ENCODE measurements around the gene CES3. TPM values are rescaled to one million over a fixed set of nuclear protein-coding genes. Genes with fewer than 3 reads are reported as not detected.

Gene CES3
- total RNA-seq, 2 experiments from 2014 or later: 1.6 to 3.0 TPM

DNA sequence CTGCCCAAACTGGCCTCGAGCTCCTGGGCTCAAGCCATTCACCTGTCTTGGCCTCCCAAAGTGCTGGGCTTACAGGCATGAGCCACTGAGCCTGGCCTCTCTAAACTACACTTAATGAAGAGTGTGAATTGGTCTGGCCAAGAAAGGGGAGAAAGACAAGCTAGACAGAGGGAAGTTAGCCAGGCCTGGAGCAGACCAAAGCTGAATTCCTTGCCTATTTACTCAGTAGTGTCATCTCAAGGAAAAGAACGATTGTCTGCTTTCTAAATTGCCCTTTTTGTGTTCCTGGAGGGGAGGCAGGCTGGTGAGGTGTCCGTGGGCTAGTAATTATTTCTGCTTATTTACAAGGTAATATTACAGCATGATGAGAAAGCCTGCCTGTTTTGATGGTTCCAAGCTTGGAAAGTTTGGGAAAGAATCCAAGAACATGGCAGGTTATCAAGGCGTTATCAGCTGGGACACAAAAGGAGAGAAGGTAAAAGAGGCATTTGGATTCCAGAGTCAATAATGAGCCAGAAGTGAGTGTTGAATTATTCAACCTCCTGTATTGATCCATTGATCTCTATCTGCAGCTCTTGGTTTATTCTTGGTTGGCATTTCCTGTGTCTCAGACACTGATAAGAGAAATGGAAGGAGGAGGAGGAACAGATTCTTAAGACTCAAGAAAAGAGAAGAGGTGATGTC is 61.6 kb downstream of the CES3 start:
- ChIA-PET CTCF (interaction anchor here (0.6 to 10.8 kb wide), 3 partner anchors 33 to 134 kb away, joined by 3 to 350 read pairs (median 3); partner anchors contain the start of genes B3GNT9, FBXL8 and TRADD), POLR2A (no interaction called here)
- H3K4me1 Mint-ChIP-seq (ENCODE audit: low read depth): peaks cover 14% of the 10 kb centered on the region
- H3K9me3 Mint-ChIP-seq: no peaks in the 10 kb centered on the region
- no peaks in the 10 kb centered on the region for H3K36me3 Mint-ChIP-seq
- no peak overlapping the region for H3K4me3 Mint-ChIP-seq
- no peaks in the 10 kb centered on the region for H3K27me3 Mint-ChIP-seq
- no peak for DNase-seq
- no peak overlapping the region for H3K27ac Mint-ChIP-seq
- intact Hi-C loops (cut with micrococcal nuclease): no loop called here

DNA sequence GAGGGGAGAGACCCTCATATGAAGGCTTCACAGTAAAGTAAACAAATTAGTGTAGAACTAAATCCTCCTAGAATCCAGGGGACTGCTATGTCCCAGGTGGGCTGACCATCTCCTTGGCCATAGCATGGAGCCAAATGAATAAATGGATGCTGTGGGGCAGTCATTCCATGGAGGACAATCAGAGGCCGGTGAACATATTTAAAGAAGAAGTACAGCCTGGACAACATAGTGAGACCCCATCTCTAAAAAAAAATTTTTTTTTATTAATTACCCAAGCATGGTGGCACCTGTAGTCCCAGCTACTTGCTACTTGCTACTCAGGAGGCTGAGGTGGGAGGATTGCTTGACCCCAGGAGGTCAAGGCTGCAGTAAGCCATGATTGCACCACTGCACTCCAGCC is 62.6 kb downstream of the CES3 start:
- intact Hi-C loops (cut with micrococcal nuclease): no loop called here
- H3K4me1 Mint-ChIP-seq (ENCODE audit: low read depth): peaks cover 15% of the 10 kb centered on the region
- H3K27me3 Mint-ChIP-seq: no peaks in the 10 kb centered on the region
- no peak overlapping the region for H3K4me3 Mint-ChIP-seq
- no peaks in the 10 kb centered on the region for H3K36me3 Mint-ChIP-seq
- POLR2A ChIA-PET: interaction anchor here (1.0 kb wide), 1 partner anchor 29 kb away, joined by 3 read pairs; no protein-coding TSS in a partner anchor
- H3K27ac Mint-ChIP-seq: no peak overlapping the region
- DNase-seq: no peak
- CTCF ChIA-PET: no interaction called here
- no peaks in the 10 kb centered on the region for H3K9me3 Mint-ChIP-seq

Other genes with a start within 250 kb of the CES3 start
- gene DYNC1LI2, start 209.7 kb upstream of the CES3 start, total RNA-seq: 10 to 100 TPM; 37.9 to 39.1 TPM
- gene TERB1, start 159.7 kb upstream of the CES3 start, total RNA-seq: not detected
- gene NAE1, start 130.3 kb upstream of the CES3 start, total RNA-seq: 100 to 1,000 TPM; 121 to 126 TPM
- under 1 TPM in 1 of 2 experiments, not detected in 1; 0.12 TPM for gene CA7, start 116.9 kb upstream of the CES3 start, total RNA-seq
- 10 to 100 TPM; 42.4 to 45.5 TPM for gene PDP2, start 80.8 kb upstream of the CES3 start, total RNA-seq
- gene CDH16, start 42.4 kb upstream of the CES3 start, total RNA-seq: not detected
- under 1 TPM; 0.48 to 0.65 TPM for gene RRAD, start 35.7 kb upstream of the CES3 start, total RNA-seq
- gene CIAO2B, start 26.9 kb upstream of the CES3 start, total RNA-seq: 100 to 1,000 TPM; 195 to 204 TPM
- gene CES2, start 25.8 kb upstream of the CES3 start, total RNA-seq: 10 to 100 TPM; 32.5 to 32.7 TPM
- 10 to 100 TPM; 25.0 to 25.9 TPM for gene CES4A, start 27.3 kb downstream of the CES3 start, total RNA-seq
- gene CBFB, start 67.9 kb downstream of the CES3 start, total RNA-seq: 100 to 1,000 TPM; 155 to 163 TPM
- 10 to 100 TPM; 11.4 to 12.3 TPM for gene PHAF1, start 148.7 kb downstream of the CES3 start, total RNA-seq
- gene B3GNT9, start 189.7 kb downstream of the CES3 start, total RNA-seq: 1 to 10 TPM; 5.1 to 5.6 TPM
- gene TRADD, start 198.6 kb downstream of the CES3 start, total RNA-seq: 10 to 100 TPM; 41.7 to 43.2 TPM
- 10 to 100 TPM; 24.1 to 25.7 TPM for gene FBXL8, start 198.7 kb downstream of the CES3 start, total RNA-seq
- gene HSF4, start 203.5 kb downstream of the CES3 start, total RNA-seq: 10 to 100 TPM; 34.8 to 36.1 TPM
- 10 to 100 TPM; 14.8 to 20.1 TPM for gene NOL3, start 209.3 kb downstream of the CES3 start, total RNA-seq
- gene MATCAP1, start 222.7 kb downstream of the CES3 start, total RNA-seq: 10 to 100 TPM; 37.3 to 38.3 TPM
- not detected for gene EXOC3L1, start 228.9 kb downstream of the CES3 start, total RNA-seq
- gene E2F4, start 230.9 kb downstream of the CES3 start, total RNA-seq: 10 to 100 TPM; 91.6 to 92.3 TPM
- gene ELMO3, start 237.9 kb downstream of the CES3 start, total RNA-seq: 1 to 10 TPM; 5.1 to 5.9 TPM